RPMI7951 (cell line): ENCODE data around the gene PSMC4. TPM values are rescaled to one million over a fixed set of nuclear protein-coding genes. Genes with fewer than 3 reads are reported as not detected.
A peak's percentile ranks its signal among the peaks of the same experiment; 100 is the strongest.

Experiments
- DNase-seq: peaks from one replicate; pipeline ENCODE4 v3.0.0-alpha.2; 2012; ENCODE audit warnings: low read depth
- total RNA-seq: library from RNA; depleted of rRNA; stranded (reverse); fragments of >200 nt; shearing (Covaris generic); gene quantifications from 2 replicates; pipeline ENCODE4 v1.2.3, GENCODE V29; 2014; rRNA removed

Gene PSMC4
- total RNA-seq, 1 experiment from 2014 or later, result 234 TPM

GRCh38 chr19:39993605-39994004 lies 22.6 kb downstream of the PSMC4 start:
- DNase-seq, result no peak

- DNase-seq, result no peak
These were observed 23.4 kb downstream of the PSMC4 start for GRCh38 chr19:39994361-39994760.

DNA sequence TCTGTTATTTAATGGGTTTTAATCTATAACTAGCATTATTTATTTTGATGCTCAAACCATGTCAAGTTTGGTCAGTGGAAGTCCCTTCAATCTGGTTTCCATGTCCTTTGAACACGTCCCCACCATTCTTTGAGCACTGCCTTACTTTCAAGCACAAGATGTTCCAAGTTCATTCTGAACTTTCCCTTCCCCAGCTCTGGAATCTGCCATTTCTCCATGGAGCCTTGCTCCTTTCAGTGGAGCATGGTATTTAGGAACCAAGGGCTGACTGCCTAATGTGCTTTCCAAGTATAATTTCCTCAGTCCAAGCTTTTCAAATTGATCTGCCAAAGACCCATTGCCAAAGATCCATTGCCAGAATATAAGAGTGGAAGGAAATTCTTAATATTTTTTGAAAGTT lies 24.8 kb downstream of the PSMC4 start:
- DNase-seq, result no peak

GRCh38 chr19:39996218-39996810 lies 25.3 kb downstream of the PSMC4 start:
- peak; percentile 91 for DNase-seq

- peak; percentile 90 for DNase-seq
These were observed 26.1 kb downstream of the PSMC4 start, which contains the start of gene ZNF546 for GRCh38 chr19:39996811-39997637. TSS of gene ZNF546 (plus strand) at chr19:39997060. CDS start at chr19:39998327, 1,267 bp downstream.

GRCh38 chr19:39997638-39998216 lies 26.8 kb downstream of the PSMC4 start:
- peak; percentile 24 for DNase-seq

- DNase-seq, result no peak
These were observed 27.5 kb downstream of the PSMC4 start for GRCh38 chr19:39998501-39998900.

DNA sequence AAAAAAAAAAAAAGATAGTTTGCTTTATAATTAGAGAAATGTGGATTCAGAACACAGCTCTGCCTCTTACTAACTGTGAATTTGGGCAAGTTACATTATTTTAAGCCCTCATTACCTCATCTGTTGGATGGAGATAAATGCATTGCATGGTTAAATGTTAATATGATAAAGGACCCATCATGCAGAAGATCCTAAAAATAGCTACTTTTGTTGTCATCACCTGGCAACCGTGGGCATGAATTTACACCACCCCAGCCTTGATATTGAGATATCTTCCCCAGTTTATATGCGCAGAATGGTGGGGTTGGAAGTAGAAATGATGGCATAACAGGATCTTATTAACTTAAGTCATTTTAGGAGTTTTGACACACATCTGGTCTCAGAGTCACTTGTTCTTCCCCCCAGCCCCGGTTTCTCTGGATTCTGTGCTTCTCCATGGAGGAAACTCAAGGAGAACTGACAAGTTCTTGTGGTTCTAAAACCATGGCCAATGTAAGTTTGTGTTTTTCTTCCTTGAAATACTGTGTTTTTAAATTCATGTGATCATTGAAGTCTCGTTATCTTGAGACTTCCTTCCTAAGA lies 34.8 kb downstream of the PSMC4 start:
- peak; percentile 13 for DNase-seq

GRCh38 chr19:40006273-40006691 lies 35.3 kb downstream of the PSMC4 start:
- DNase-seq, result peak; percentile 92

DNA sequence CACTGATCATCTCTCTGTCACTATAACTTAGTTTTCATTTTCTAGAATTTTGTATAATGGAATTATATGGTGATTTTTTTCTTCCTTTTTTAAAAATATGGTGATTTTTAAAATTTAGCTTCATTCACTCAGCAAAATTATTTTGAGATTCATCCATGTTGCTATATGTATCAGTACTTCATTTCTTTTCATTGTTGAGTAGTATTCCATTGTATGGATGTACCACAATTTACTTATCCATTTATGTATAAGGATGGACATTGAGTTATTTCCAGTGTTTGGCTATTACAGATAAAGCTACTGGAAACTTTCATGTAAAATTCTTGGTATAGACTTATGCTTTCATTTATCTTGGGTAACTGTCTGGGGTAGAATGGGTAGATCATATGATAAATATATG lies 38.7 kb downstream of the PSMC4 start:
- DNase-seq, result no peak

DNA sequence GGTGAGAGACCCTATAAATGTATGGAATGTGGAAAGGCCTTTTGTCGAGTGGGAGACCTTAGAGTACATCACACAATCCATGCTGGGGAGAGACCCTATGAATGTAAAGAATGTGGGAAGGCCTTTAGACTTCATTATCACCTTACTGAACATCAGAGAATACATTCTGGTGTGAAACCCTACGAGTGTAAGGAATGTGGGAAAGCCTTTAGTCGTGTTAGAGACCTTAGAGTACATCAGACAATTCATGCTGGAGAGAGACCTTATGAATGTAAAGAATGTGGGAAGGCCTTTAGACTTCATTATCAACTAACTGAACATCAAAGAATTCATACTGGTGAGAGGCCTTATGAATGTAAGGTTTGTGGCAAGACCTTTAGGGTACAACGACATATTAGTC lies 43.0 kb downstream of the PSMC4 start:
- DNase-seq, result no peak

GRCh38 chr19:40023969-40024368 lies 53.0 kb downstream of the PSMC4 start:
- no peak for DNase-seq

DNA sequence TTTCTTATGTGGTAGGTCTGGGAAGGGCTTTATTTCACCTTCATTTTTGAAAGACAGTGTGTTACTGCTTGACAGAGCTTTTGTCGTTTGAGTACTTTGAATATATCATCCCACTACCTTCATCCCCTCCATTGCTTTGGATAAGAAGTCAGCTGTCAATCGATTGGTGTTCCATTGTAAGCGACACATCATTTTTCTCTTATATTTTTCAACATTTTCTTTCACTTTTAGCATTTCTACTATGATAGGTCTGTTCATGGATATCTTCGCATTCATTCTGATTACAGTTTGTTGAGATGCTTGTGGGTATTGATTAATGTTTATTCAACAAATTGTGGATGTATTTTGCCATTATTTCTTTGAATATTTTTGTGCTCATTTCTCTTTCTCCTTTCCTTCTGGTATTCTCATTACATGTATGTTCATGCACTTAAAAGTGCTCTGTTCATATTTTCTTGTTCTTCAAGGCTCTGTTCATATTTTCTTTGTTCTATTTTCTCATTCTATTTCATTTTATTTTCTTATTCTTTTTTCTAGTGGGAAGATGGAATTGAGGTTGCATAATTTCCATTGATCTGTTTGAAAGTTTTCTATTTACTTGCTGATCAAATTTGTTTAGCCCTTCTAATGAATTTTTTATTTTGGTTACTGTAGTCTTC lies 55.1 kb downstream of the PSMC4 start:
- DNase-seq, result no peak

GRCh38 chr19:40026597-40026970 lies 55.6 kb downstream of the PSMC4 start:
- DNase-seq, result no peak

Other genes starting within 250 kb of the PSMC4 start
- gene CLC, start 233.1 kb upstream of the PSMC4 start, total RNA-seq, result not detected in 2 replicates
- not detected in 2 replicates for gene LEUTX, start 192.3 kb upstream of the PSMC4 start, total RNA-seq
- gene DYRK1B, start 137.0 kb upstream of the PSMC4 start, total RNA-seq, result 0.24 and 0.29 TPM in 2 replicates
- 148 and 165 TPM in 2 replicates for gene FBL, start 124.8 kb upstream of the PSMC4 start, total RNA-seq
- under 0.01 TPM in 1 of 2 replicates, not detected in the other for gene FCGBP, start 36.5 kb upstream of the PSMC4 start, total RNA-seq
- 4.0 and 4.3 TPM in 2 replicates for gene ZNF546, start 25.9 kb downstream of the PSMC4 start, total RNA-seq
- 7.8 and 9.6 TPM in 2 replicates for gene ZNF780B, start 85.1 kb downstream of the PSMC4 start, total RNA-seq
- 24.3 and 26.0 TPM in 2 replicates for gene ZNF780A, start 119.8 kb downstream of the PSMC4 start, total RNA-seq
- gene MAP3K10, start 220.3 kb downstream of the PSMC4 start, total RNA-seq, result 3.8 and 4.9 TPM in 2 replicates
- gene TTC9B, start 247.2 kb downstream of the PSMC4 start, total RNA-seq, result not detected in 2 replicates